ENCODE measurements around the gene REN.
A peak's percentile ranks its signal among the peaks of the same experiment; 100 is the strongest.

Gene REN

DNA sequence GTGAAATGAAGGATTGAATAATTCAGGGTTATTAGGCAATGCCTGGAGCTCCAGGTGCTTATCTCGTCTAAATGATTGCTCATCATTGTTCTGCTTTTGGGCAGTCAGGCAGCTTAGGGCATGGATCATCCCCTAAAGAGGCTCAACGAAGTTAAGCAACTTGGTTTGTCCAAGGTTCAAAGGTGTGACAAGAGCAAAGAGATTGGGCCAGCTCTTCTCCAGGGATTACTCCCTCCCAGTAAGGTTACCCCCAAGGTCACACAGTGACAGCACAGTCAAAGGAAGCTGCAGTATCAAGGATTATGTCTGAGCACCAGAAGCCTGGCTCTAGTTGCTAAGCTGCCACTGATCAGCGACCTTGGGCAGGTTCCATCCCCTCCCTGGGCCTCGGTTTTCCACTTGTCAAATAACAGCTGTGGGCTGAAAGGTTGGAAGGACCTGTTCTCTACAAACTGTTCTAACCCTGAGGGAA, 21.1 kb downstream of the REN start:
- Histone ChIP-seq H3K4me1 (no peaks in the 10 kb centered on the region), H3K9me3 (no peaks in the 10 kb centered on the region), H3K27me3 (ENCODE audit: low read depth) (no peaks in the 10 kb centered on the region), H3K4me3 (no peak overlapping the region), H3K36me3 (replicated peaks) (no peaks in the 10 kb centered on the region)
- DNase-seq (ENCODE audit: low spot score in 2 of 2), result no peak
- in situ Hi-C loops (cut with MboI; ENCODE audit: low sequenced_read_pairs), result loop anchor here (25.0 kb wide), 1 partner anchor 633 kb away; no protein-coding TSS in a partner anchor

DNA sequence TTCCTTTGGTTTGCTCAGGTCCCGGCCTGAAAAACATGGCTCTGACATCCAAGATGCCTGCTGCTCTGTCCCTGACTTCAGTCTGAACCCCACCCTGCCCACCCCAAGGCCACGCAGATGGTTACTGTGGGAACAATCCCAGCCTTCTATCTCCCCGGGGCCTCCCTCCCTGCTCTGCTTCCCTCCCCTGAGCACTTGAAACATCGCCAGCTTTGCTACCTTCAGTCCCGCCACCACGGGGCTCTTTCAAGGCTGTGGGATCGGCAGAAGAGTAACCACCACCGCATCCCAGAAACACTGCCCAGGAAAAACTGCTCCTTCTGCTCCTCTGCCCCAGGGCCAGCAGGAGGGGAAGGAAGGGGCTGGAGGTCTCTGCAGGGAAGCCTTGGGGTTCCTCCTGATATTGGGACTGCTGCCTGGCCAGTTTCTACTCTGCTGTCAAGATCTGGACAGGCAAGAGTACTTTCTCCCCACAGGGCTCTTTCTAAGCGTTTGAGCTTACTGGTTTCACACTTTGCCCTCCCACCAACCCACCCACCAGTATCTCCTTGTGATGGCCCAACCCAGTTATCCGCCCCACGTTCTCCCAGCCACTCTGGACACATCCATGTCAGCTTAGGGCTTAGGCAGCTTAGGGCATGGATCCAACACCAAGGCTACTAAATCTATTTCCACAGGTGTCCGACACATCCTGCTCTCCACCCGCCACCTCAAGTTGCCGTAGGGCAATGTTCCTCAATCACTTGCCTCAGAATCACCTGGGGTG, 22.7 kb downstream of the REN start:
- no peaks in the 10 kb centered on the region for H3K9me3 ChIP-seq
- in situ Hi-C loops (cut with MboI; ENCODE audit: low sequenced_read_pairs), result loop anchor here (25.0 kb wide), 1 partner anchor 631 kb away; no protein-coding TSS in a partner anchor

DNA sequence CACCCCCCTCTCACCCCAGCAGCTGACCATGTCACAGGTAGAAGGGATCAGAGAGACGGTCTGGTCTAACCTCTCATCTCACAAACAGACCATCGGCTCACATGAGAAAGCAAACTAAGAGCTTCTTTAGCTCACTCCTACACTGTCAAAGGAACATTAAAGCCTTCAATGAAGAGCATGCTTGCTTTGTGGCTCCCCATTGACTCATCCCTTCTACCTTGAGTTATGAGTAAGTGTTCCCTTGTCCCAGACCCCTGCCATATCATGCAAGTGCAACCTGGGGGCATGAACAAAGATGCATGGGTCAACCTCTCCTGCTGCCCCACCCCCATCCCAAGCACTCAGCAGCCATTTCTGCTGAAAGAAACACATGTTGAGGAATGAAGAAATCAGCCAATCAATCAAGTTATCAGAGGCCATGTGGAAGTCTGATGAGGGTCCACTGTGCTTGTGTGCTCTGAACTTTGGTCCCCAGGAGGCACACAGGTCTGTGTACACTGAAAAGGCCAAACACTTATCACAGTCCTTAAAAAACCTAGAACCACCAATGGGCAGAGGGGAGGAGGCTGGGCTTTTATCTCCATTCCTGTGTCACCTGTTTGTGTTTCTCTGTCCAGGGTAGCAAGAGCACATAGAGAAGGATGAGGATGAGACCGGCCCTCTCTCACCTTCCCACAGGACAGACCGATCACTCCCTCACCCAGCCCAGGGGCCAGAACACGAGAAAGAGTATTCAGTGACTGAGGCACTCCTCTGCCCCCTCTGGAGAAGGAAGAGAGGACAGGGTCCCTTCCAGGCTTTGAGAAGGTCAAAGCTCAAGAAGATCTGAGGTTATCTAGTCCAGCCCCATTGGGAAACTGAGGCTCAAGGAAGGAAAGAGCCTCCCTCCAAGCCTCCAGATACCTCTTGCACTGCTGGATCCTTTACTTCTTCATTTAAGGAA, 23.8 kb downstream of the REN start:
- Histone ChIP-seq H3K27me3 (ENCODE audit: low read depth) (no peaks in the 10 kb centered on the region), H3K4me3 (no peak overlapping the region), H3K9me3 (no peaks in the 10 kb centered on the region), H3K36me3 (replicated peaks) (no peaks in the 10 kb centered on the region), H3K4me1 (no peaks in the 10 kb centered on the region)
- in situ Hi-C loops (cut with MboI; ENCODE audit: low sequenced_read_pairs), result loop anchor here (25.0 kb wide), 1 partner anchor 630 kb away; no protein-coding TSS in a partner anchor
- no peak for DNase-seq (ENCODE audit: low spot score in 2 of 2)

More for the DNA sequence above, 22.7 kb downstream of the REN start:
- H3K36me3 ChIP-seq (replicated peaks), result no peaks in the 10 kb centered on the region
- no peak overlapping the region for H3K4me3 ChIP-seq
- H3K27me3 ChIP-seq (ENCODE audit: low read depth), result no peaks in the 10 kb centered on the region
- H3K4me1 ChIP-seq, result no peaks in the 10 kb centered on the region
- no peak for DNase-seq (ENCODE audit: low spot score in 2 of 2)

GRCh38 chr1:204141131-204141530, 25.0 kb downstream of the REN start:
- Histone ChIP-seq H3K36me3 (replicated peaks) (no peaks in the 10 kb centered on the region), H3K4me1 (no peaks in the 10 kb centered on the region), H3K27me3 (ENCODE audit: low read depth) (no peaks in the 10 kb centered on the region), H3K4me3 (no peak overlapping the region), H3K9me3 (no peaks in the 10 kb centered on the region)
- no peak for DNase-seq (ENCODE audit: low spot score in 2 of 2)
- in situ Hi-C loops (cut with MboI; ENCODE audit: low sequenced_read_pairs), result loop anchor here (25.0 kb wide), 1 partner anchor 629 kb away; no protein-coding TSS in a partner anchor

DNA sequence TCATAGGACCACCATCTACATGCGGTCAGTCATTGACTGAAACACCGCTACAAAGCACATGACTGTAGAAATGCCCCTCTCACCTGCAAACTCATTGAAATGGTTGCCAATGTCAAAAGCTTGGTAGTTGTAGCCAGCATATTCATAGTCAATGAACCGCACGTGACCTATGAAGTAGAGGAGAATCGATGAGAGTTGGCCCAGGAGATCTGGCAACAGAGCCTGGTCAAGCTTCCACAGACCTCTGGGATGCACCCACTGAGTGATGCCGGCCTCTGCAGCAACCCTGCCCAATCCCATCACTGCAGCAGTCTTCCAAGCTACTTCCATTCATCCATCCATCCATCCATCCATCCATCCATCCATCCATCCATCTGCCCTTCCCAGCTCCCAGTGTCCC, 26.2 kb downstream of the REN start:
- no peak for DNase-seq (ENCODE audit: low spot score in 2 of 2)
- H3K36me3 ChIP-seq (replicated peaks), result no peaks in the 10 kb centered on the region

GRCh38 chr1:204139088-204139487, 27.0 kb downstream of the REN start:
- H3K4me3 ChIP-seq, result no peak overlapping the region
- DNase-seq (ENCODE audit: low spot score in 2 of 2), result no peak
- in situ Hi-C loops (cut with MboI; ENCODE audit: low sequenced_read_pairs), result loop anchor here (25.0 kb wide), 1 partner anchor 627 kb away; no protein-coding TSS in a partner anchor
- H3K36me3 ChIP-seq (replicated peaks), result no peaks in the 10 kb centered on the region
- no peaks in the 10 kb centered on the region for H3K27me3 ChIP-seq (ENCODE audit: low read depth)
- no peaks in the 10 kb centered on the region for H3K9me3 ChIP-seq
- H3K4me1 ChIP-seq, result no peaks in the 10 kb centered on the region

More for the DNA sequence above, 26.2 kb downstream of the REN start:
- Histone ChIP-seq H3K9me3 (no peaks in the 10 kb centered on the region), H3K27me3 (ENCODE audit: low read depth) (no peaks in the 10 kb centered on the region), H3K4me3 (no peak overlapping the region), H3K4me1 (no peaks in the 10 kb centered on the region)
- in situ Hi-C loops (cut with MboI; ENCODE audit: low sequenced_read_pairs), result loop anchor here (25.0 kb wide), 1 partner anchor 628 kb away; no protein-coding TSS in a partner anchor

- in situ Hi-C loops (cut with MboI; ENCODE audit: low sequenced_read_pairs), result loop anchor here (25.0 kb wide), 1 partner anchor 625 kb away; no protein-coding TSS in a partner anchor
- Histone ChIP-seq H3K9me3 (no peaks in the 10 kb centered on the region), H3K4me1 (no peaks in the 10 kb centered on the region), H3K27me3 (ENCODE audit: low read depth) (no peaks in the 10 kb centered on the region), H3K4me3 (no peak overlapping the region), H3K36me3 (replicated peaks) (no peaks in the 10 kb centered on the region)
- DNase-seq (ENCODE audit: low spot score in 2 of 2), result no peak
These were observed 29.3 kb downstream of the REN start for GRCh38 chr1:204136814-204137213.

DNA sequence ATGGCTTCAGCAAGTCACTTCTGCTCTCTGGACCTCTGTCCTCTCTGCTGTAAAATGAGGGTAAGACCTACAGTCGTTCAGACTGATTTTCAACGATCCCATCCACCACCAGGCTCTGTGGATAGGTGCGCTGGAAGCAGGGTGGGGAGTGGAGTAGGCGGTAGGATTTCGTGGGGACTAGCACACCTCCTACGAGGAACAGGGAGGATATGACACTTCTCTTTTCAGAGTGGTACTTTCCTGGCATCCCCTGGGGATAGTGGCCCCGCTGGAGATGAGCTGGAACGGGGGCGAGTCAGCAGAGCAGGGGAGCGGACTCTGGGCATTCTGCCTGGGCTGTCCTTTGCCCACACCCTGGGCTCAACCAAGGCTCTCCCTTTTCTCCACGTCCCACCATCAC, 32.0 kb downstream of the REN start:
- in situ Hi-C loops (cut with MboI; ENCODE audit: low sequenced_read_pairs), result loop anchor here (25.0 kb wide), 1 partner anchor 622 kb away; no protein-coding TSS in a partner anchor
- no peak for DNase-seq (ENCODE audit: low spot score in 2 of 2)

GRCh38 chr1:204132718-204133117, 33.4 kb downstream of the REN start:
- no peak for DNase-seq (ENCODE audit: low spot score in 2 of 2)
- in situ Hi-C loops (cut with MboI; ENCODE audit: low sequenced_read_pairs), result loop anchor here (25.0 kb wide), 1 partner anchor 620 kb away; no protein-coding TSS in a partner anchor
- Histone ChIP-seq H3K4me1 (peaks cover 15% of the 10 kb centered on the region), H3K27me3 (ENCODE audit: low read depth) (no peaks in the 10 kb centered on the region), H3K36me3 (replicated peaks) (no peaks in the 10 kb centered on the region; the same call in 1 of the 2 replicates), H3K9me3 (no peaks in the 10 kb centered on the region), H3K4me3 (no peak overlapping the region)

More for the DNA sequence above, 32.0 kb downstream of the REN start:
- Histone ChIP-seq H3K27me3 (ENCODE audit: low read depth) (no peaks in the 10 kb centered on the region), H3K36me3 (replicated peaks) (no peaks in the 10 kb centered on the region), H3K9me3 (no peaks in the 10 kb centered on the region), H3K4me3 (no peak overlapping the region), H3K4me1 (peaks cover 10% of the 10 kb centered on the region)

DNA sequence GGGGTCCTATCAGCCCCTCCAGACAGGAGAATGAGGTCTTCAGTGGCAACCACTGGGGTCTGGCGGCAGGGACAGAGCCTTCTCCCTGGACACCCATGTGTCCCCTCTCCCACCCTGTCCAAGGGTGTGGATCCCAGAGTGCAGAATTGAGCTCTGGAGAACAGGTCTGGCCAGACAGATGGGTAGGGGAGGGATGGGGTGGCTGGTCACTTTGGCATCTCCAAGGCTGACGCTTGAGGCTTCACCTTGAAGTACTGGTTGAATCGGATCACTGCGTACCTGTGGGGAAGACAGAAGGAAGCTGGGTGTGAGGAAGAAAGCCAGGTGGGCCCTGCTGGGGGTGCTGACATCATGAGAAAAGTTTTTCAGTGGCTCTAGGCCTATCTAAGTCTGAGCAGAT, 34.2 kb downstream of the REN start:
- Histone ChIP-seq H3K4me1 (peaks cover 15% of the 10 kb centered on the region), H3K27me3 (ENCODE audit: low read depth) (no peaks in the 10 kb centered on the region), H3K9me3 (no peaks in the 10 kb centered on the region), H3K4me3 (no peak overlapping the region), H3K36me3 (replicated peaks) (no peaks in the 10 kb centered on the region; the same call in 1 of the 2 replicates)
- in situ Hi-C loops (cut with MboI; ENCODE audit: low sequenced_read_pairs), result loop anchor here (25.0 kb wide), 1 partner anchor 620 kb away; no protein-coding TSS in a partner anchor
- DNase-seq (ENCODE audit: low spot score in 2 of 2), result no peak

DNA sequence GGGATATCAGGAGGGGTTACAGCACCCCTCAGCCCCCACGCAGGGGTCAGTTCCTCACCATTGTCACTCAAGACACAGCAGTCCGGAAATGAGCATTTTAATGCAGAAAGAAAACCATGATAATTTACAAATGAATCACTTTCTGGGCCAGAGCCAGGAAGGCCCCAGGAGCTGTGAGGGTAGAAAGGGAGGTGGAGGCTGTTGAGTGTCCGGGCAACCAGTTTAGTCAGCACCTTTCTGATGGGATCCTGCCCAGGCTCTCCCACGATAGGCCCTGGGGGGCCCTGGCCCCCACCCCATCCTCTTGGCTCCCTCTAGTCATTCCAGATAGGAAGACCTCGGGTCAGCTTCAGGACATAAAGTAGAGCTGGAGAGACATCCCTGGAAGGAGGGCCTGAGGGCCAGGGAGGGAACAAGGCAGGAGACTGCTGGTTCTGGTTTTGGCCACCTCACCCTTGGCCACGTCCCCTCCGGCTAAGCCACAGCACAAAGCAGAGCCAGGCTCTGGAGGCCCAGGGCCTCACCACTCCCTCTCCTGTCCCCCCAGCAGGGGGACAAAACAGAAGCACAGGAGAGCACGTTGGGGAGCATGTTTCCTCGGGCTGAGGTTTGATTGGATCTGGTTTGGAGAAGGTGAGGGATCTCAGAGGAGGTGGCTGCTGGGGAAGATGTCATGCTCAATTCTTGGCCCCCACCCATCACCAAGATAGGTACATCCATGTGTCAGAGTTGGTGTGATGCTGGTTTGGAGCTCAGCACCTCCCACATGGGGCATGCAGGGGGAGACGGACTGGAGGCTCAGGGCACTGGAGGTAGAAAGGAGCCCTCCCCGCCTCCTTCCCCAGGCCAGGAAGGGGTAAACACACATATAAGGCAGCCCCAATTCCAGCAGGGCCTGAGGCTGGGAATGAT, 34.9 kb downstream of the REN start:
- Histone ChIP-seq H3K36me3 (replicated peaks) (peaks cover 4% of the 10 kb centered on the region), H3K9me3 (no peaks in the 10 kb centered on the region), H3K27me3 (ENCODE audit: low read depth) (no peaks in the 10 kb centered on the region), H3K4me3 (no peak overlapping the region), H3K4me1 (peaks cover 15% of the 10 kb centered on the region)
- in situ Hi-C loops (cut with MboI; ENCODE audit: low sequenced_read_pairs), result loop anchor here (25.0 kb wide), 1 partner anchor 619 kb away; no protein-coding TSS in a partner anchor
- peak in 1 of 2 experiments; percentile 49 for DNase-seq (ENCODE audit: low spot score in 2 of 2)

GRCh38 chr1:204130178-204130577, 36.0 kb downstream of the REN start:
- DNase-seq (ENCODE audit: low spot score in 2 of 2), result peak in 1 of 2 experiments; percentile 23
- H3K27me3 ChIP-seq (ENCODE audit: low read depth), result no peaks in the 10 kb centered on the region
- in situ Hi-C loops (cut with MboI; ENCODE audit: low sequenced_read_pairs), result loop anchor here (25.0 kb wide), 1 partner anchor 618 kb away; no protein-coding TSS in a partner anchor

More at GRCh38 chr1:204130178-204130577, 36.0 kb downstream of the REN start:
- no peaks in the 10 kb centered on the region for H3K9me3 ChIP-seq
- no peak overlapping the region for H3K4me3 ChIP-seq
- peaks cover 15% of the 10 kb centered on the region for H3K4me1 ChIP-seq
- H3K36me3 ChIP-seq (replicated peaks), result peaks cover 8% of the 10 kb centered on the region
